Measurements from ENCODE around the gene ETF1. TPM values are rescaled to one million over a fixed set of nuclear protein-coding genes. Genes with fewer than 3 reads are reported as not detected.
"Not testable (repeated sequence)": the region's sequence is repeated elsewhere in the genome, so short reads cannot be mapped to it uniquely, and the experiment has no call there.

Gene ETF1
- total RNA-seq, 4 donors from 2014 or later = 71.2 to 99.9 (median 87.7) TPM

- Histone ChIP-seq H3K9me3 (no peaks in the 10 kb centered on the region), H3K4me1 (peaks cover 5% of the 10 kb centered on the region), H3K4me3 (no peak overlapping the region), H3K27ac (no peak overlapping the region), H3K27me3 (no peaks in the 10 kb centered on the region), H3K36me3 (peaks cover 57% of the 10 kb centered on the region)
- no peak for DNase-seq (ENCODE audit: low spot score in 2 of 2)
- WGBS = 95% methylated on average over 4 of the region's 4 CpGs
- no peak for TF ChIP-seq POLR2AphosphoS5 (IDR thresholded peaks at IDR 0.05)
- no peak for TF ChIP-seq CTCF (IDR thresholded peaks at IDR 0.05)
- TF ChIP-seq EP300 (IDR thresholded peaks at IDR 0.05) = no peak
- TF ChIP-seq POLR2A (IDR thresholded peaks at IDR 0.05) = no peak
These were observed 25.6 kb downstream of the ETF1 start for GRCh38 chr5:138517437-138517836.

GRCh38 chr5:138515556-138516245 lies 27.3 kb downstream of the ETF1 start:
- Histone ChIP-seq H3K27me3 (no peaks in the 10 kb centered on the region), H3K4me1 (peaks cover 5% of the 10 kb centered on the region), H3K4me3 (no peak overlapping the region), H3K36me3 (peaks cover 68% of the 10 kb centered on the region), H3K9me3 (no peaks in the 10 kb centered on the region), H3K27ac (no peak overlapping the region)
- no peak for DNase-seq (ENCODE audit: low spot score in 2 of 2)
- WGBS = 79% methylated on average over 3 of the region's 3 CpGs
- TF ChIP-seq CTCF (IDR thresholded peaks at IDR 0.05) (no peak), POLR2A (IDR thresholded peaks at IDR 0.05) (no peak), EP300 (IDR thresholded peaks at IDR 0.05) (no peak), POLR2AphosphoS5 (IDR thresholded peaks at IDR 0.05) (no peak)

GRCh38 chr5:138514021-138514420 lies 29.0 kb downstream of the ETF1 start:
- 100% methylated on average over 1 of the region's 1 CpG for WGBS
- no peak for DNase-seq (ENCODE audit: low spot score in 2 of 2)
- Histone ChIP-seq H3K4me1 (peaks cover 3% of the 10 kb centered on the region), H3K27me3 (no peaks in the 10 kb centered on the region), H3K9me3 (no peaks in the 10 kb centered on the region), H3K27ac (no peak overlapping the region), H3K4me3 (no peak overlapping the region), H3K36me3 (peaks cover 82% of the 10 kb centered on the region)
- no peak for TF ChIP-seq POLR2A (IDR thresholded peaks at IDR 0.05)
- TF ChIP-seq EP300 (IDR thresholded peaks at IDR 0.05) = no peak
- no peak for TF ChIP-seq POLR2AphosphoS5 (IDR thresholded peaks at IDR 0.05)
- TF ChIP-seq CTCF (IDR thresholded peaks at IDR 0.05) = no peak

- 59% methylated on average over 3 of the region's 3 CpGs for WGBS
- Histone ChIP-seq H3K27ac (peak overlapping the region; percentile 40), H3K4me1 (peaks cover 36% of the 10 kb centered on the region), H3K36me3 (peaks cover 52% of the 10 kb centered on the region), H3K27me3 (no peaks in the 10 kb centered on the region), H3K4me3 (no peak overlapping the region), H3K9me3 (no peaks in the 10 kb centered on the region)
- DNase-seq (ENCODE audit: low spot score in 2 of 2) = no peak
- no peak for TF ChIP-seq EP300 (IDR thresholded peaks at IDR 0.05)
- no peak for TF ChIP-seq POLR2AphosphoS5 (IDR thresholded peaks at IDR 0.05)
- TF ChIP-seq CTCF (IDR thresholded peaks at IDR 0.05) = no peak
- TF ChIP-seq POLR2A (IDR thresholded peaks at IDR 0.05) = no peak
These were observed 34.1 kb downstream of the ETF1 start for GRCh38 chr5:138508958-138509357.

- Histone ChIP-seq H3K36me3 (peaks cover 41% of the 10 kb centered on the region), H3K27ac (peak overlapping the region; percentile 27), H3K4me1 (peaks cover 46% of the 10 kb centered on the region)
- not testable (repeated sequence) for H3K4me3 ChIP-seq, H3K9me3 ChIP-seq, H3K27me3 ChIP-seq
- WGBS = 64% methylated on average over 8 of the region's 8 CpGs
- DNase-seq (ENCODE audit: low spot score in 2 of 2) = peak in 1 of 2 donors; percentile 84
- TF ChIP-seq POLR2AphosphoS5 (IDR thresholded peaks at IDR 0.05) = peak in 1 of 3 donors; percentile 33
These were observed 35.6 kb downstream of the ETF1 start for GRCh38 chr5:138507485-138507884.
